Natural killer cell (primary cell): ENCODE measurements around the gene SLC32A1. TPM values are rescaled to one million over a fixed set of nuclear protein-coding genes. Genes with fewer than 3 reads are reported as not detected.

ENCODE experiments used
- ATAC-seq, 3 donors: fragments of 150-1000 bp in 2 of 3; fragments of 200-7000 bp in 1 of 3; cut with Tn5 transposase; 1 replicate in 1 of 3; 2 replicates in 2 of 3; pipeline ENCODE4 v1.10.0; 2021; ENCODE audit warnings: mild to moderate bottlenecking in 2 of 3, moderate library complexity in 2 of 3
- DNase-seq, 2 donors: peaks; one replicate each; pipeline versions ENCODE4 v3.0.0 to v3.0.0-alpha.2; 2013 to 2021; ENCODE audit warnings: mixed read lengths in 1 of 2
- H3K27ac ChIP-seq: one replicate; pipeline ENCODE4 v1.5.1; 2013; ENCODE audit warnings: mild to moderate bottlenecking, low read length
- H3K27me3 ChIP-seq: one replicate; pipeline ENCODE4 v1.6.1; 2013; ENCODE audit warnings: low read length; ENCODE audit not compliant: control insufficient read depth, insufficient read depth
- H3K36me3 ChIP-seq: one replicate; pipeline ENCODE4 v1.6.1; 2013; ENCODE audit warnings: low read length; ENCODE audit not compliant: control insufficient read depth, insufficient read depth
- H3K4me1 ChIP-seq: one replicate; pipeline ENCODE4 v1.6.1; 2013; ENCODE audit warnings: low read length; ENCODE audit not compliant: control insufficient read depth, insufficient read depth
- H3K4me3 ChIP-seq: one replicate; pipeline ENCODE4 v1.5.1; 2013; ENCODE audit warnings: low read length
- H3K9me3 ChIP-seq: one replicate; pipeline ENCODE4 v1.6.1; 2013; ENCODE audit warnings: low read length; ENCODE audit not compliant: control insufficient read depth, insufficient read depth
- H3K27ac Mint-ChIP-seq, 2 donors: one replicate each; pipeline ENCODE4 v1.8.0; 2022; ENCODE audit warnings: mild to moderate bottlenecking in 2 of 2, mixed read lengths in 2 of 2, moderate library complexity in 1 of 2
- H3K27me3 Mint-ChIP-seq, 2 donors: one replicate each; pipeline ENCODE4 v1.8.0; 2022; ENCODE audit warnings: low read depth in 2 of 2, mixed read lengths in 2 of 2
- H3K36me3 Mint-ChIP-seq: one replicate; pipeline ENCODE4 v1.8.0; 2022; ENCODE audit warnings: mixed read lengths
- H3K4me1 Mint-ChIP-seq, 2 donors: one replicate each; pipeline ENCODE4 v1.8.0; 2022; ENCODE audit warnings: mixed read lengths in 2 of 2
- H3K4me3 Mint-ChIP-seq: one replicate; pipeline ENCODE4 v1.8.0; 2022; ENCODE audit warnings: mild to moderate bottlenecking, moderate library complexity, mixed read lengths
- H3K9me3 Mint-ChIP-seq, 2 donors: one replicate each; pipeline ENCODE4 v1.8.0; 2022; ENCODE audit warnings: mixed read lengths in 2 of 2
- CTCF ChIP-seq: fragments of 200-600 bp; IDR thresholded peaks from one replicate; pipeline ENCODE4 v1.8.0; 2022; ENCODE audit warnings: antibody characterized with exemption
- WGBS: methylation state at CpG from one replicate; pipeline ENCODE4 v1.1.7; 2013; ENCODE audit warnings: missing lambda C conversion rate; ENCODE audit not compliant: insufficient coverage; 5-methylcytosine and 5-hydroxymethylcytosine counted together
- intact Hi-C: fragments of 100-400 bp; cut with micrococcal nuclease; formaldehyde crosslinking; loops from one replicate; pipeline ENCODE4 v1.14.2; 2022
- total RNA-seq, 4 donors: library from RNA; stranded (reverse); fragments of 120-200 nt in 1 of 4; gene quantifications; one replicate each; pipeline versions ENCODE4 v1.2.3 to v1.2.4, GENCODE V29; 2013 to 2022

Gene SLC32A1
- total RNA-seq, 3 donors from 2014 or later (not counting 1 experiment from before 2014, with no cell fraction given): not detected

GRCh38 chr20:38751360-38751976 lies 27.2 kb downstream of the SLC32A1 start:
- TF ChIP-seq CTCF: peak; percentile 62
- Histone ChIP-seq H3K27ac (no peak overlapping the region), H3K27me3 (no peaks in the 10 kb centered on the region), H3K4me3 (no peak overlapping the region), H3K4me1 (peaks cover 19% of the 10 kb centered on the region), H3K9me3 (no peaks in the 10 kb centered on the region), H3K36me3 (peaks cover 31% of the 10 kb centered on the region)
- 61% methylated on average over 5 of the region's 5 CpGs for WGBS
- peak in 1 of 2 donors; percentile 75 for DNase-seq
- intact Hi-C loops: loop anchor here (1.0 to 2.0 kb wide), 2 partner anchors 105 to 119 kb away; no protein-coding TSS in a partner anchor
- Mint-ChIP-seq H3K9me3 (no peaks in the 10 kb centered on the region), H3K27ac (peak overlapping the region in 1 of 2 donors; percentile 97), H3K36me3 (peaks cover 14% of the 10 kb centered on the region), H3K4me1 (peaks cover 23 to 26% of the 10 kb centered on the region in 2 donors), H3K27me3 (no peaks in the 10 kb centered on the region), H3K4me3 (no peak overlapping the region)
- no peak for ATAC-seq

GRCh38 chr20:38752029-38752428 lies 27.7 kb downstream of the SLC32A1 start:
- Mint-ChIP-seq H3K36me3 (peaks cover 14% of the 10 kb centered on the region), H3K4me1 (peaks cover 23 to 26% of the 10 kb centered on the region in 2 donors), H3K27me3 (no peaks in the 10 kb centered on the region), H3K4me3 (no peak overlapping the region), H3K27ac (no peak overlapping the region), H3K9me3 (no peaks in the 10 kb centered on the region)
- DNase-seq: no peak
- H3K4me3 ChIP-seq: no peak overlapping the region
- no peak for TF ChIP-seq CTCF
- peaks cover 34% of the 10 kb centered on the region for H3K36me3 ChIP-seq
- no peaks in the 10 kb centered on the region for H3K9me3 ChIP-seq
- WGBS: 91% methylated on average over 3 of the region's 4 CpGs
- H3K27me3 ChIP-seq: no peaks in the 10 kb centered on the region
- intact Hi-C loops: no loop called here
- no peak overlapping the region for H3K27ac ChIP-seq
- H3K4me1 ChIP-seq: peaks cover 19% of the 10 kb centered on the region
- ATAC-seq: no peak

GRCh38 chr20:38754924-38755323 lies 30.6 kb downstream of the SLC32A1 start:
- no peaks in the 10 kb centered on the region for H3K27me3 Mint-ChIP-seq
- no peaks in the 10 kb centered on the region for H3K9me3 Mint-ChIP-seq
- Histone ChIP-seq H3K36me3 (peaks cover 49% of the 10 kb centered on the region), H3K4me3 (no peak overlapping the region), H3K27ac (no peak overlapping the region), H3K4me1 (peaks cover 2% of the 10 kb centered on the region), H3K27me3 (no peaks in the 10 kb centered on the region), H3K9me3 (no peaks in the 10 kb centered on the region)
- 94% methylated on average over 13 of the region's 13 CpGs for WGBS
- no peak for ATAC-seq
- H3K27ac Mint-ChIP-seq: no peak overlapping the region
- peaks cover 0 to 4% of the 10 kb centered on the region in 2 donors for H3K4me1 Mint-ChIP-seq
- no peak overlapping the region for H3K4me3 Mint-ChIP-seq
- no peak for DNase-seq
- intact Hi-C loops: no loop called here
- TF ChIP-seq CTCF: no peak
- peaks cover 31% of the 10 kb centered on the region for H3K36me3 Mint-ChIP-seq
